Thyroid gland (tissue), 4 donors: ENCODE results near the gene TDRD7.

Experiments
- POLR2A ChIP-seq, 2 donors: fragments of 450-650 bp; IDR thresholded peaks; one replicate each; pipeline ENCODE4 v1.6.1; 2017; ENCODE audit warnings: antibody characterized with exemption in 2 of 2, mild to moderate bottlenecking in 2 of 2, moderate library complexity in 1 of 2
- TF ChIP-seq, protein P1 (sequence below), 6 experiments: fragments of 200-600 bp in 3 of 6; fragments of 450-650 bp in 3 of 6; sonication (generic) in 3 of 6; IDR thresholded peaks; one replicate each; pipeline ENCODE4 v1.5.1; 2016 to 2019; ENCODE audit warnings: antibody characterized with exemption in 6 of 6, mild to moderate bottlenecking in 2 of 6, inconsistent platforms in 1 of 6, moderate library complexity in 1 of 6

DNA sequence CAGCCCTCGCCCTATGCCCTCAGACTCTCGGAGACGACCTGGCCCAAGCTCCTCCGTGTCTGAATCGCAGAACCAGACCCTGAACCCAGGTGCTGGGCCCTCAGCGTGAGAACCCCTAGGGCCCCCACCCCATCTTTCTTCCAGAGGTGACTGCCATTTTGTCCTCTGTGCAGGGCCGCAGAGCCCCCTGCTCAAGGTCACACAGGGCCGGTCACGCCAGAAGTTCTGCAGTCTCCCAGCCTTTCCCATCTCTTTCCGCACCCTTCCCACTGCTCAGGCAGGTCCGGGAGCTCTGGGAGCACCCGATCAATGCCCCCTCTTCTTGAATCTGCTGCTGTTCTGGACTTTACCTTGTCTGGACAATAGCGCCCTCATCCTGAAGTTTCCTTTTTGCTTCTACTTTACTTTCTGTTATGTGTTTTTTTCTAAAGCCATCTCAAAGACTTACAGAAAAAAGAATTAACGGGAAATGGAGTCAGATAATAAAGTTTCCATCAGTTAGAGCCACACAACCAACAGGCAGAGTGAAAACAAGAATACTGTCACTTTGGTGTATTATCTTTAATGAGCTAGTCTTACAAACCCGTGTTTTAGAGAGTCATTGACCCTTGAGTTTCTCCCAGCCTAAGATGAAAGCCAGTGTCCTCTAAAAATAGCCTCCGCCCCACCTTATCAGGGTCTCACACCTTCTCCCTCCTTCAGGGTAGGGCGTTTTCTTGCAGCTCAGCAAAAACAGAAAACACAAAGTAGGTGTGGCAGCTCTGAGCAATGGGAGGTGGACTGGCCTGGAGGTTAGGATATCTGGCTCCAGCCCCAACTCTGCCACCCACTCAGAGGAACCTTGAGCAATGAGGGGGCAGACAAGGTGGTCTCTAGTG is 91.3 kb downstream of the TDRD7 start:
- TF ChIP-seq, protein P1, sequence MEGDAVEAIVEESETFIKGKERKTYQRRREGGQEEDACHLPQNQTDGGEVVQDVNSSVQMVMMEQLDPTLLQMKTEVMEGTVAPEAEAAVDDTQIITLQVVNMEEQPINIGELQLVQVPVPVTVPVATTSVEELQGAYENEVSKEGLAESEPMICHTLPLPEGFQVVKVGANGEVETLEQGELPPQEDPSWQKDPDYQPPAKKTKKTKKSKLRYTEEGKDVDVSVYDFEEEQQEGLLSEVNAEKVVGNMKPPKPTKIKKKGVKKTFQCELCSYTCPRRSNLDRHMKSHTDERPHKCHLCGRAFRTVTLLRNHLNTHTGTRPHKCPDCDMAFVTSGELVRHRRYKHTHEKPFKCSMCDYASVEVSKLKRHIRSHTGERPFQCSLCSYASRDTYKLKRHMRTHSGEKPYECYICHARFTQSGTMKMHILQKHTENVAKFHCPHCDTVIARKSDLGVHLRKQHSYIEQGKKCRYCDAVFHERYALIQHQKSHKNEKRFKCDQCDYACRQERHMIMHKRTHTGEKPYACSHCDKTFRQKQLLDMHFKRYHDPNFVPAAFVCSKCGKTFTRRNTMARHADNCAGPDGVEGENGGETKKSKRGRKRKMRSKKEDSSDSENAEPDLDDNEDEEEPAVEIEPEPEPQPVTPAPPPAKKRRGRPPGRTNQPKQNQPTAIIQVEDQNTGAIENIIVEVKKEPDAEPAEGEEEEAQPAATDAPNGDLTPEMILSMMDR (IDR thresholded peaks at IDR 0.05): peak in 1 of 6 experiments; percentile 3
- TF ChIP-seq POLR2A (IDR thresholded peaks at IDR 0.05): no peak
